BE2C (cell line): ENCODE data around the gene WDR6.

Experiments
- DNase-seq: peaks from one replicate; pipeline ENCODE4 v3.0.0-alpha.2; 2020
- H3K27me3 ChIP-seq: fragments of 250-450 bp; sonication (Bioruptor Pico); 2 replicates; pipeline ENCODE4 v1.5.1; 2020; ENCODE audit warnings: mild to moderate bottlenecking
- H3K36me3 ChIP-seq: fragments of 250-450 bp; sonication (Bioruptor Pico); 2 replicates; pipeline ENCODE4 v1.5.1; 2020; ENCODE audit warnings: mild to moderate bottlenecking
- H3K4me1 ChIP-seq: fragments of 250-450 bp; sonication (Bioruptor Pico); 2 replicates; pipeline ENCODE4 v1.5.1; 2020
- H3K4me3 ChIP-seq: 2 replicates; pipeline ENCODE4 v1.5.1; 2011; ENCODE audit warnings: low read depth, low read length
- H3K9me3 ChIP-seq: fragments of 250-450 bp; sonication (Bioruptor Pico); 2 replicates; pipeline ENCODE4 v1.5.1; 2020
- CTCF ChIP-seq: IDR thresholded peaks from 2 replicates; pipeline ENCODE4 v1.5.1; 2012; ENCODE audit warnings: mild to moderate bottlenecking, low read depth, low read length

The WDR6 gene

GRCh38 chr3:49016414-49017228 is 9.4 kb downstream of the WDR6 start:
- TF ChIP-seq CTCF = no peak
- no peak for DNase-seq
- Histone ChIP-seq H3K27me3 (no peaks in the 10 kb centered on the region), H3K36me3 (peaks cover 31% of the 10 kb centered on the region), H3K4me3 (no peak overlapping the region), H3K4me1 (no peaks in the 10 kb centered on the region), H3K9me3 (no peaks in the 10 kb centered on the region)

DNA sequence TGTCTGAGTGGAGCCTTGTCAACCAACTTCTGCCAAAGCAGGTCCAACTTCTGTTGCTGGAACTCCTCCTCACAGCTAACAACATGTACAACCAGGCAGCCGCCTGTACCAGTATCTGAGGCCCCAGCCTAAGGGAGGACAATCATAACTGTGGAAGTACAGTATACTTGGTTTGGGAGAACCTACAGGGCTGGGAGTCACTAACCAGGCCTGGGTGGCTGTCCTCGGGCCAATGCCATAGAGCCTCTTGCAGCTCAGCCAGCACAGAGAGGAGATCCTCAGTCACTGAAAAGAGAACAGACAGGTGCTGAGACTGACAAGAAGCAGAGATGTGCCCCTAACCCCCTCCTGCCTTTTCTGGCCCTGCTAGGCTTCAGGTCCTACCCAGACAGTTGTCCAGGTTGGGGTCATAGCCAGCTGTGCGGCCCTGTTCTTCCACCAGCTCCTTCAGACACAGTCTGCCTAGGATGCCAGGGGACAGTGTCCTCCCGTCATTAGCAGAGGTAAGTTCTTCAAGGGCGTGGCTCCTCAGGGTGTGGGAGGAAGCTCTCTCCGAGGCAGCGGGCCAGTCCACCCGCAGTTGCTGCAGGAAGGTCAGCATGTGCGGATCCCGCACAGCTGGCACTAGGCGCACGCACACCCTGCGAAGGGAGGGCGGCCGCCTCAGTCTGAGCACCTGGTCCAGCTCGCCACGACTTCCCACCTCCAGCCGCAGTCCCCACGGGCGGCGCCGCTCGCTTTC is 10.2 kb downstream of the WDR6 start:
- Histone ChIP-seq H3K9me3 (no peaks in the 10 kb centered on the region), H3K27me3 (no peaks in the 10 kb centered on the region), H3K36me3 (peaks cover 23% of the 10 kb centered on the region), H3K4me1 (no peaks in the 10 kb centered on the region), H3K4me3 (peak overlapping the region; percentile 70)
- DNase-seq = no peak
- no peak for TF ChIP-seq CTCF

DNA sequence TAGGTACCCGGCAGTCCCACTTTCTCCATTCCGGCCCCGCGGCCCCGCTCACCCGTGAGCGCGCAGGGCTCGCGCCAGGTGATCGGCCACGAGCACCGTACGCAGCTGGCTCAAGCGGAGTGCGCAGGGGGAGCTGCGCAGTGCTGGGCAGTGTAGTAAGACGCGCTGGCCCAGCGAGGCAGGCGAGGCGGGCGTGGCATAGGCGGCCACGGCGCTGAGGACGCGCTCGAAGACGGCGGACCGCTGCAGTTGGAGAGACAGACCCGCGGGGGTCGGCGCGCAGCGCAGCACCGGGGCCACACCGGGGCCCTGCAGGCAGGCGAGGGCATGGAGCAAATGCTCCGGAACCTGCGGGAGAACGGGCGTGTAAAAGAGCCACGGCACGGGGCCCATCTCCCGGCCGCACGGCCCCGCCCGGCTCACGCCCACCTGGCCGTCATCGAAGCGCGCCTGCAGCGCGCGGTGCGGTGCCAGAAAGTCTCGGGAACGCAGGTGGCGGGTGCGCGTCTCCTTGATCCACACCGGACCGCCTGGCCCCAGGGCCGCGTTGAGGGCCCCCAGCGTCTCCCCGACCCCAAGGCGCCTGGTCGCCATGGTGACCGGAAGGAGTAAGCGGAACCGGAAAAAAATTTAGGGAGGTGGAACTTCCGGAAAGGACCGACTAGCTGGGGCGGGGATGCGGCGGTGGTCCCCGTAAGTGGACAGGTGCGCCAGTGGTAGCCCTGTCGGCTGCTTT is 10.9 kb downstream of the WDR6 start, which contains the start of gene DALRD3:
TSS of gene DALRD3 (minus strand) at position 610 of the 736 bp plus-strand sequence. CDS start at position 594, 16 bp downstream.
- Histone ChIP-seq H3K4me3 (peak within 1 kb of the TSS; percentile 70), H3K27me3 (no peaks in the 10 kb centered on the region), H3K9me3 (no peaks in the 10 kb centered on the region), H3K36me3 (peaks cover 24% of the 10 kb centered on the region), H3K4me1 (no peaks in the 10 kb centered on the region)
- no peak for TF ChIP-seq CTCF
- DNase-seq = peak; percentile 50

DNA sequence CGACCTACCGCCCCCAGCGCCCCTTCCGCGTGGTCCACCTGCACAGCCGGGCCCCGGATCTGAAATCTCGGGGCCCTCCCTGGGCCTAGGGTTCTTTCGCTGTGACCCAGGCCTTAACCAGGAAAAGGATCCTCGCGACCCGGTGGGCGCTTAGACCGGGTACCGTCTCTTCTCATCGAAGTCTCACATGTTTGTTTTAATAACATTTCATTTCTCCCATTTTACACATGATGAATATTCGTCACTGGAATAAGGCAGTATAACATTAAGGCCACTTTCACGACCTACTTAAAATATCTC is 11.5 kb downstream of the WDR6 start:
- H3K9me3 ChIP-seq = no peaks in the 10 kb centered on the region
- peak overlapping the region; percentile 70 for H3K4me3 ChIP-seq
- H3K27me3 ChIP-seq = no peaks in the 10 kb centered on the region
- no peaks in the 10 kb centered on the region for H3K4me1 ChIP-seq
- peaks cover 20% of the 10 kb centered on the region for H3K36me3 ChIP-seq
- DNase-seq = no peak
- TF ChIP-seq CTCF = no peak

DNA sequence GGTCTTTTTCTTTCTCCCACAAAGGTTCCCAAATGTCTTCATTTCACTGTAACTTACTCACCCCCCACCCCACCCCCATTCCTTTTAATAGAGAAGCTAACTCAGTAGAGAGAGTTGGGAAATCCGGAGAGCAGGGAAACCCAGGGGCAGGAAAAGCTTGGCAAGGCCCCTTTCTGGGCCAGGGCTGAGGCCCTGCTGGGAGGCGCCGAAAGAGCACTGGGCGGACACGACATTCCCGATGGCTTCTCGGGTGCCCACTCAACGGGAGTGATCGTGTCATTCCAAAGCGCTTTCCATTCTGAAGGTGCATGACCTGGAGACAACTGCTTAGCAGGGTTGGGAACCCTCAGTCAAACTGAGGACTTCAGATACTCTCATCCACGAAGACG is 12.7 kb downstream of the WDR6 start:
- no peak for DNase-seq
- no peaks in the 10 kb centered on the region for H3K4me1 ChIP-seq
- TF ChIP-seq CTCF = no peak
- H3K9me3 ChIP-seq = no peaks in the 10 kb centered on the region
- peak overlapping the region; percentile 84 for H3K4me3 ChIP-seq
- H3K27me3 ChIP-seq = no peaks in the 10 kb centered on the region
- H3K36me3 ChIP-seq = peaks cover 20% of the 10 kb centered on the region
